Smooth muscle cell (in vitro differentiated cells): Measurements from ENCODE around the gene PALS1. TPM values are rescaled to one million over a fixed set of nuclear protein-coding genes. Genes with fewer than 3 reads are reported as not detected.

Experiments
- DNase-seq: peaks from one replicate; lab custom pipeline; 2025; ENCODE audit not compliant: unreplicated experiment; lab: John Stamatoyannopoulos, UW
- H2AFZ ChIP-seq: fragments of 200-600 bp; sonication (generic); 2 replicates; pipeline ENCODE4 v1.6.0; 2016; ENCODE audit warnings: antibody characterized with exemption, low read depth, mild to moderate bottlenecking
- H3F3A ChIP-seq: fragments of 200-600 bp; sonication (generic); 2 replicates; pipeline ENCODE4 v1.6.0; 2017; ENCODE audit warnings: antibody characterized with exemption, low read depth
- H3K27ac ChIP-seq: fragments of 200-600 bp; sonication (generic); 2 replicates; pipeline ENCODE4 v1.5.1; 2016; ENCODE audit warnings: low read depth, mild to moderate bottlenecking
- H3K27me3 ChIP-seq: fragments of 200-600 bp; sonication (generic); 2 replicates; pipeline ENCODE4 v1.6.1; 2016; ENCODE audit warnings: low read depth, mild to moderate bottlenecking
- H3K36me3 ChIP-seq: fragments of 200-600 bp; sonication (generic); 2 replicates; pipeline ENCODE4 v1.5.1; 2016; ENCODE audit warnings: low read depth
- H3K4me1 ChIP-seq: fragments of 200-600 bp; sonication (generic); 2 replicates; pipeline ENCODE4 v1.5.1; 2016; ENCODE audit warnings: low read depth
- H3K4me2 ChIP-seq: fragments of 200-600 bp; sonication (generic); 2 replicates; pipeline ENCODE4 v1.6.0; 2016; ENCODE audit warnings: mild to moderate bottlenecking
- H3K4me3 ChIP-seq: fragments of 200-600 bp; sonication (generic); 2 replicates; pipeline ENCODE4 v1.5.1; 2016; ENCODE audit warnings: mild to moderate bottlenecking
- H3K79me2 ChIP-seq: fragments of 200-600 bp; sonication (generic); 2 replicates; pipeline ENCODE4 v1.6.0; 2016; ENCODE audit warnings: low read depth, mild to moderate bottlenecking
- H3K9ac ChIP-seq: fragments of 200-600 bp; sonication (generic); 2 replicates; pipeline ENCODE4 v1.6.0; 2016; ENCODE audit warnings: low read depth
- H3K9me3 ChIP-seq: fragments of 200-600 bp; sonication (generic); replicated peaks from 2 replicates; pipeline ENCODE4 v1.5.1; 2016; ENCODE audit warnings: low read depth
- H4K20me1 ChIP-seq: fragments of 200-600 bp; sonication (generic); 2 replicates; pipeline ENCODE4 v1.6.0; 2016; ENCODE audit warnings: low read depth
- WGBS: methylation state at CpG from one replicate; pipeline ENCODE4 v1.1.7; 2016; ENCODE audit warnings: low lambda C conversion rate; 5-methylcytosine and 5-hydroxymethylcytosine counted together
- polyA plus RNA-seq: library from polyadenylated mRNA; unstranded; fragments of >200 nt; fragmentation: Nextera tagmentation; extraction: Ambion mirVana; gene quantifications from 2 replicates; pipeline ENCODE4 v1.2.1, GENCODE V29; 2016
- total RNA-seq: library from RNA; depleted of rRNA; stranded (reverse); fragments of >200 nt; gene quantifications from 2 replicates; pipeline ENCODE4 v1.2.3, GENCODE V29; 2014
- TF ChIP-seq, protein P1 (sequence below): fragments of 200-600 bp; sonication (generic); IDR thresholded peaks from 2 replicates; pipeline ENCODE4 v1.5.1; 2017; ENCODE audit warnings: borderline replicate concordance, mild to moderate bottlenecking, antibody characterized with exemption; ENCODE audit not compliant: insufficient read depth, poor library complexity, severe bottlenecking

The PALS1 gene
- total and polyA plus RNA-seq, 2 experiments from 2014 or later, result 4.6 to 29.2 TPM

- no peak overlapping the region for H3K4me2 ChIP-seq
- H3K9ac ChIP-seq, result no peak overlapping the region
- H3K4me1 ChIP-seq, result peaks cover 17% of the 10 kb centered on the region
- H3K79me2 ChIP-seq, result peaks cover 86% of the 10 kb centered on the region
- peaks cover 14% of the 10 kb centered on the region for H3F3A ChIP-seq
- TF ChIP-seq, protein P1, sequence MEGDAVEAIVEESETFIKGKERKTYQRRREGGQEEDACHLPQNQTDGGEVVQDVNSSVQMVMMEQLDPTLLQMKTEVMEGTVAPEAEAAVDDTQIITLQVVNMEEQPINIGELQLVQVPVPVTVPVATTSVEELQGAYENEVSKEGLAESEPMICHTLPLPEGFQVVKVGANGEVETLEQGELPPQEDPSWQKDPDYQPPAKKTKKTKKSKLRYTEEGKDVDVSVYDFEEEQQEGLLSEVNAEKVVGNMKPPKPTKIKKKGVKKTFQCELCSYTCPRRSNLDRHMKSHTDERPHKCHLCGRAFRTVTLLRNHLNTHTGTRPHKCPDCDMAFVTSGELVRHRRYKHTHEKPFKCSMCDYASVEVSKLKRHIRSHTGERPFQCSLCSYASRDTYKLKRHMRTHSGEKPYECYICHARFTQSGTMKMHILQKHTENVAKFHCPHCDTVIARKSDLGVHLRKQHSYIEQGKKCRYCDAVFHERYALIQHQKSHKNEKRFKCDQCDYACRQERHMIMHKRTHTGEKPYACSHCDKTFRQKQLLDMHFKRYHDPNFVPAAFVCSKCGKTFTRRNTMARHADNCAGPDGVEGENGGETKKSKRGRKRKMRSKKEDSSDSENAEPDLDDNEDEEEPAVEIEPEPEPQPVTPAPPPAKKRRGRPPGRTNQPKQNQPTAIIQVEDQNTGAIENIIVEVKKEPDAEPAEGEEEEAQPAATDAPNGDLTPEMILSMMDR, result no peak
- WGBS, result 90% methylated on average over 1 of the region's 1 CpG
- H3K36me3 ChIP-seq, result no peaks in the 10 kb centered on the region
- H3K27me3 ChIP-seq, result no peaks in the 10 kb centered on the region
- DNase-seq, result no peak
- H2AFZ ChIP-seq, result no peak overlapping the region
- H3K4me3 ChIP-seq, result no peak overlapping the region
- peaks cover 98% of the 10 kb centered on the region for H4K20me1 ChIP-seq
- no peaks in the 10 kb centered on the region for H3K9me3 ChIP-seq
- no peak overlapping the region for H3K27ac ChIP-seq
These were observed 19.7 kb downstream of the PALS1 start for GRCh38 chr14:67260965-67261364.

DNA sequence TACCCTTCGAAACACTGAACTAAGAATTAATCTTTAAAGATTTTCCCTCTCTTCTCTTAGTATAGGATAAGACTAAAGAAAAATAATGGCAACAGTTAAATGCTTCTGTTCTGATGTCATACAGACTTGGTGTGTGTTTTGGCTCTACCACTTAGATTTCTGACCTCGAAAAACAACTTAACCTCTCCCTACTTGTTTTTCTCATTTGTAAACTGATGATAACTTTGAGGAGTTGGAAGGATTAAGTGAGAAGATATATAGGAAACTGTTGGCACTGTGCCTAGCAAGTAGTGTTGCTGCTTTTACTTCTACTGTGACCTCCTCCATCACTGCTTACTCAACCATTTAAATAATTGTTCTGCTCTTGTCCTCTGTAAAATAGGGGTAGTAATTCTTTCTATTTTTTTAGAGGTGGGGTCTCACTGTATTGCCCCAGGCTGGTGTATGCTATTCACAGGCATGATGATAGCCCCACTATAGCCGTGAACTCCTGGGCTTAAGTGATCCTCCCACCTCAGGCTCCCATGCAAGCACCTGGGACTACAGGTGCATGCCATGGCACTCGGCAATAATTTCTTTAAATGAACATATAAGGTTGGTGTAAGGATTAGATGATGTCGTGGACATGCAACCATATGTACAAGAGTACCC is 22.4 kb downstream of the PALS1 start:
- Histone ChIP-seq H3K27me3 (no peaks in the 10 kb centered on the region), H2AFZ (no peak overlapping the region), H3K9me3 (no peaks in the 10 kb centered on the region), H3K4me1 (peaks cover 29% of the 10 kb centered on the region), H3K36me3 (no peaks in the 10 kb centered on the region), H3K4me2 (peak overlapping the region; percentile 58), H3K4me3 (no peak overlapping the region), H3K9ac (no peak overlapping the region), H3F3A (peaks cover 14% of the 10 kb centered on the region), H3K27ac (no peak overlapping the region), H3K79me2 (peaks cover 86% of the 10 kb centered on the region), H4K20me1 (peaks cover 95% of the 10 kb centered on the region)
- 64% methylated on average over 5 of the region's 5 CpGs for WGBS
- DNase-seq, result no peak
- TF ChIP-seq, protein P1, result no peak

DNA sequence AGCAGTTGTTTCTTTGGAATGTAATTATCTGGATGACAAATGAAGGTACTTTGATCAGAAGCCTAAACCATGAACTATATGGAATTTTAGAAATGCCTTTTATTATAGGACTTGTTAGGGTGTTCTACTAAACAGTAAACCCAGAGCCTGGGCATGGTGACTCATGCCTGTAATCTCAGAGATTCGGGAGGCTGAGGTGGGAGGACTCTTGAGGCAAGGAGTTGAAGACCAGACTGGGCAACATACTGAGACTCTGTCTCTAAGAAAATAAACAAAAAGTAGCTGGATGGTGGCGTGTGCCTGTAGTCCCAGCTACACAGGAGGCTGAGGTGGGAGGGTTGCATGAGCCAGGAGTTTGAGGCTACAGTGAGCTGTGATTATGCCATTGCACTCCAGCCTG is 23.9 kb downstream of the PALS1 start:
- Histone ChIP-seq H3K9ac (no peak overlapping the region), H3K27ac (peak overlapping the region; percentile 28), H2AFZ (no peak overlapping the region), H3K9me3 (no peaks in the 10 kb centered on the region), H3K27me3 (no peaks in the 10 kb centered on the region), H3K4me2 (no peak overlapping the region), H3K36me3 (no peaks in the 10 kb centered on the region), H4K20me1 (peaks cover 95% of the 10 kb centered on the region), H3K4me1 (peaks cover 44% of the 10 kb centered on the region), H3F3A (peaks cover 16% of the 10 kb centered on the region), H3K79me2 (peaks cover 77% of the 10 kb centered on the region), H3K4me3 (no peak overlapping the region)
- TF ChIP-seq, protein P1, result no peak
- 21% methylated on average over 2 of the region's 2 CpGs for WGBS
- DNase-seq, result no peak
